Lower leg skin (tissue), 4 donors: ENCODE results near the gene TRAP1. TPM values are rescaled to one million over a fixed set of nuclear protein-coding genes. Genes with fewer than 3 reads are reported as not detected.

Source experiments
- DNase-seq, 2 donors: peaks; one replicate each; pipeline ENCODE4 v3.0.0-alpha.2; 2019; ENCODE audit warnings: low spot score in 2 of 2
- H3K4me3 ChIP-seq: fragments of 200-600 bp; sonication (generic); 2 replicates; pipeline ENCODE4 v1.5.1; 2017; ENCODE audit warnings: mild to moderate bottlenecking, low read depth; ENCODE audit not compliant: poor library complexity, severe bottlenecking
- CTCF ChIP-seq, 3 donors: fragments of 450-650 bp; IDR thresholded peaks; one replicate each; pipeline ENCODE4 v1.5.1; 2016; ENCODE audit warnings: antibody characterized with exemption in 3 of 3, mild to moderate bottlenecking in 3 of 3, moderate library complexity in 2 of 3
- POLR2A ChIP-seq, 2 donors: fragments of 450-650 bp; IDR thresholded peaks; one replicate each; pipeline ENCODE4 v1.6.1; 2016 to 2017; ENCODE audit warnings: antibody characterized with exemption in 2 of 2, mild to moderate bottlenecking in 1 of 2, moderate library complexity in 1 of 2
- WGBS, 2 donors: methylation state at CpG; one replicate each; pipeline ENCODE4 v1.1.5; 2018; 5-methylcytosine and 5-hydroxymethylcytosine counted together
- intact Hi-C: fragments of 100-400 bp; cut with DNase I; formaldehyde crosslinking; loops from one replicate; pipeline ENCODE4 v1.15.0; 2023; ENCODE audit warnings: low total_unique reads
- total RNA-seq, 4 donors: library from RNA; depleted of rRNA; stranded (reverse); fragments of >200 nt; gene quantifications; one replicate each; pipeline ENCODE4 v1.1.0, GENCODE V29; 2016

The TRAP1 gene
- total RNA-seq, 4 donors from 2014 or later: 56.2 to 94.1 (median 67.4) TPM

GRCh38 chr16:3687792-3688191 lies 29.5 kb downstream of the TRAP1 start:
- 89 to 90% methylated on average over 9 of the region's 9 CpGs for WGBS, 2 donors
- TF ChIP-seq POLR2A (IDR thresholded peaks at IDR 0.05) (no peak), CTCF (IDR thresholded peaks at IDR 0.05) (no peak)
- no peak overlapping the region for H3K4me3 ChIP-seq
- intact Hi-C loops: no loop called here
- no peak for DNase-seq

GRCh38 chr16:3687021-3687420 lies 30.3 kb downstream of the TRAP1 start:
- TF ChIP-seq CTCF (IDR thresholded peaks at IDR 0.05): no peak
- TF ChIP-seq POLR2A (IDR thresholded peaks at IDR 0.05): no peak
- DNase-seq: no peak
- 92 to 93% methylated on average over 7 of the region's 7 CpGs for WGBS, 2 donors
- no peak overlapping the region for H3K4me3 ChIP-seq
- intact Hi-C loops: no loop called here

GRCh38 chr16:3681206-3681605 lies 36.1 kb downstream of the TRAP1 start:
- 83 to 86% methylated on average over 3 of the region's 3 CpGs for WGBS, 2 donors
- H3K4me3 ChIP-seq: no peak overlapping the region
- intact Hi-C loops: no loop called here
- no peak for TF ChIP-seq CTCF (IDR thresholded peaks at IDR 0.05)
- no peak for DNase-seq

DNA sequence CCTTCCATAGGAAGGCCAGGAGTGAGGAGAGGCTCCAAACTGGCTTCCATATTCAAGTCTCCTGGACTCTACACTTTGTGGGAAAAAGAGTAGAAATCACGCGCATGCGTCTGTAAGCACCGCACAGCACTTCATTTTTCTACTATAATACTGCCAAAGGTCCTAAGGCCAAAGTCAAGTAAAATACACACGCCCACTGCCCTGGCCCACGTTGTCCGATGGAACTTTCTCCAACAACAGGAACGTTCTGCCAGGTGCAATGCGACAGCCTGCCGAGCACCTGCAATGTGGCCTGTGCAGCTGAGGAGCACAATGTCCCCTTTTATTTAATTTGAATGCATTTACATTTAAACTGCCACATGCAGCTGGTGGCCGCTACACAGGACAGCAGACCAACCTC lies 39.3 kb downstream of the TRAP1 start:
- 92 to 94% methylated on average over 11 of the region's 11 CpGs for WGBS, 2 donors
- no peak for DNase-seq

DNA sequence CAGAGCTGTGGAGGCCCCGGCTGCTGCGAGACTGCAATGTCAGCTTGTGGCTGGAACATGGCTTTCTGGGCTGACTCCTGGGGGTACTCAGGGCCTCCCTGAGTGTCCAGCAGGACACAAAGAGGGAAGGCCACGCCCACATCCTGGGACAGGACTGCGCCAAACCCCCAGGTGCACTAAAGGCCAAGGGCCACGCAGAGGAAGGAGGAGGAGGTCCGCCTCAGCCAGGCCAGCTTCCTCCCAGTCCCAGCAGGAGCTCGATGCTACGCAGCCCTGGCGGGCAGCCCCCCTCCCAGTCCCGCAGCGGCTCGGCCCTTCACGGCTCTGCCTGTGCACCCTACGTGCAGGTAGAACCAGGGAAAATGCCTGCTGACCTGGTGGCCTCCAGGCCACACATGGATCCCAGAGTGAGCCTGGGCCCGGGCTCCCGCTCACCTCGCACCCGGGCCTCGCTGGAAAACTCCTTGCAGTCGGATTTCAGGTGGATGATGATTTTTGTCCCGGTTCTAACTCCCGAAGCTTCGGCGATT lies 41.7 kb downstream of the TRAP1 start:
- 90 to 93% methylated on average over 16 to 21 of the region's 24 CpGs for WGBS, 2 donors
- H3K4me3 ChIP-seq: no peak overlapping the region
- intact Hi-C loops: no loop called here
- TF ChIP-seq POLR2A (IDR thresholded peaks at IDR 0.05): no peak
- TF ChIP-seq CTCF (IDR thresholded peaks at IDR 0.05): no peak
- DNase-seq: no peak

More for the DNA sequence above, 39.3 kb downstream of the TRAP1 start:
- TF ChIP-seq POLR2A (IDR thresholded peaks at IDR 0.05) (no peak), CTCF (IDR thresholded peaks at IDR 0.05) (no peak)
- intact Hi-C loops: no loop called here
- no peak overlapping the region for H3K4me3 ChIP-seq
